Measurements from ENCODE around the gene ACTG2. TPM values are rescaled to one million over a fixed set of nuclear protein-coding genes. Genes with fewer than 3 reads are reported as not detected.
"Not testable (repeated sequence)": the region's sequence is repeated elsewhere in the genome, so short reads cannot be mapped to it uniquely, and the experiment has no call there.

ACTG2 gene
- polyA plus RNA-seq, 2 donors: 343 to 660 TPM

GRCh38 chr2:73899801-73900336 is 7.1 kb downstream of the ACTG2 start:
- no peaks in the 10 kb centered on the region for H3K9me3 ChIP-seq (ENCODE audit: control insufficient read depth in 2 of 2, insufficient read depth in 1 of 2, low read depth in 1 of 2, low read length in 1 of 2)
- H3K4me3 ChIP-seq (ENCODE audit: low read depth in 1 of 2, low read length in 2 of 2): peak overlapping the region in 1 of 2 donors; percentile 21
- no peaks in the 10 kb centered on the region for H3K27me3 ChIP-seq (ENCODE audit: control insufficient read depth in 1 of 2, insufficient read depth in 2 of 2, low read length in 2 of 2)
- no peaks in the 10 kb centered on the region for H3K4me1 ChIP-seq (ENCODE audit: control insufficient read depth in 2 of 2, insufficient read depth in 2 of 2, low read length in 1 of 2)
- H3K27ac ChIP-seq (ENCODE audit: low read depth in 2 of 2, low read length in 1 of 2): peak overlapping the region in 1 of 2 donors; percentile 43
- no peaks in the 10 kb centered on the region for H3K36me3 ChIP-seq (ENCODE audit: control insufficient read depth in 2 of 2, insufficient read depth in 2 of 2, low read length in 1 of 2)
- 78 to 83% methylated on average over 8 of the region's 8 CpGs for WGBS, 2 donors

GRCh38 chr2:73901143-73901542 is 8.3 kb downstream of the ACTG2 start:
- H3K4me3 ChIP-seq (ENCODE audit: low read depth in 1 of 2, low read length in 2 of 2): no peak overlapping the region
- WGBS, 2 donors: 71 to 84% methylated on average over 10 of the region's 10 CpGs
- no peaks in the 10 kb centered on the region for H3K4me1 ChIP-seq (ENCODE audit: control insufficient read depth in 2 of 2, insufficient read depth in 2 of 2, low read length in 1 of 2)
- H3K9me3 ChIP-seq (ENCODE audit: control insufficient read depth in 2 of 2, insufficient read depth in 1 of 2, low read depth in 1 of 2, low read length in 1 of 2): no peaks in the 10 kb centered on the region
- H3K27me3 ChIP-seq (ENCODE audit: control insufficient read depth in 1 of 2, insufficient read depth in 2 of 2, low read length in 2 of 2): no peaks in the 10 kb centered on the region
- peak overlapping the region in 1 of 2 donors; percentile 51 for H3K27ac ChIP-seq (ENCODE audit: low read depth in 2 of 2, low read length in 1 of 2)
- H3K36me3 ChIP-seq (ENCODE audit: control insufficient read depth in 2 of 2, insufficient read depth in 2 of 2, low read length in 1 of 2): no peaks in the 10 kb centered on the region

GRCh38 chr2:73902284-73902683 is 9.5 kb downstream of the ACTG2 start:
- H3K36me3 ChIP-seq (ENCODE audit: control insufficient read depth in 2 of 2, insufficient read depth in 2 of 2, low read length in 1 of 2): no peaks in the 10 kb centered on the region
- no peaks in the 10 kb centered on the region for H3K27me3 ChIP-seq (ENCODE audit: control insufficient read depth in 1 of 2, insufficient read depth in 2 of 2, low read length in 2 of 2)
- no peaks in the 10 kb centered on the region for H3K4me1 ChIP-seq (ENCODE audit: control insufficient read depth in 2 of 2, insufficient read depth in 2 of 2, low read length in 1 of 2)
- WGBS, 2 donors: 74 to 83% methylated on average over 4 of the region's 4 CpGs
- no peaks in the 10 kb centered on the region for H3K9me3 ChIP-seq (ENCODE audit: control insufficient read depth in 2 of 2, insufficient read depth in 1 of 2, low read depth in 1 of 2, low read length in 1 of 2)
- no peak overlapping the region for H3K27ac ChIP-seq (ENCODE audit: low read depth in 2 of 2, low read length in 1 of 2)
- no peak overlapping the region for H3K4me3 ChIP-seq (ENCODE audit: low read depth in 1 of 2, low read length in 2 of 2)

- H3K9me3 ChIP-seq (ENCODE audit: control insufficient read depth in 2 of 2, insufficient read depth in 1 of 2, low read depth in 1 of 2, low read length in 1 of 2): no peaks in the 10 kb centered on the region
- H3K27me3 ChIP-seq (ENCODE audit: control insufficient read depth in 1 of 2, insufficient read depth in 2 of 2, low read length in 2 of 2): no peaks in the 10 kb centered on the region
- H3K27ac ChIP-seq (ENCODE audit: low read depth in 2 of 2, low read length in 1 of 2): no peak overlapping the region
- no peak overlapping the region for H3K4me3 ChIP-seq (ENCODE audit: low read depth in 1 of 2, low read length in 2 of 2)
- no peaks in the 10 kb centered on the region for H3K4me1 ChIP-seq (ENCODE audit: control insufficient read depth in 2 of 2, insufficient read depth in 2 of 2, low read length in 1 of 2)
- WGBS, 2 donors: 63 to 77% methylated on average over 4 of the region's 4 CpGs
- no peaks in the 10 kb centered on the region for H3K36me3 ChIP-seq (ENCODE audit: control insufficient read depth in 2 of 2, insufficient read depth in 2 of 2, low read length in 1 of 2)
Observed at GRCh38 chr2:73903313-73903712, 10.5 kb downstream of the ACTG2 start.

- H3K27ac ChIP-seq (ENCODE audit: low read depth in 2 of 2, low read length in 1 of 2); H3K9me3 ChIP-seq (ENCODE audit: control insufficient read depth in 2 of 2, insufficient read depth in 1 of 2, low read depth in 1 of 2, low read length in 1 of 2); H3K27me3 ChIP-seq (ENCODE audit: control insufficient read depth in 1 of 2, insufficient read depth in 2 of 2, low read length in 2 of 2); H3K4me1 ChIP-seq (ENCODE audit: control insufficient read depth in 2 of 2, insufficient read depth in 2 of 2, low read length in 1 of 2); H3K36me3 ChIP-seq (ENCODE audit: control insufficient read depth in 2 of 2, insufficient read depth in 2 of 2, low read length in 1 of 2); H3K4me3 ChIP-seq (ENCODE audit: low read depth in 1 of 2, low read length in 2 of 2): not testable (repeated sequence)
- WGBS, 2 donors: 85 to 86% methylated on average over 5 of the region's 5 CpGs
Observed at GRCh38 chr2:73903949-73904613, 11.3 kb downstream of the ACTG2 start.

GRCh38 chr2:73904952-73905351 is 12.1 kb downstream of the ACTG2 start:
- H3K9me3 ChIP-seq (ENCODE audit: control insufficient read depth in 2 of 2, insufficient read depth in 1 of 2, low read depth in 1 of 2, low read length in 1 of 2): no peaks in the 10 kb centered on the region
- no peaks in the 10 kb centered on the region for H3K36me3 ChIP-seq (ENCODE audit: control insufficient read depth in 2 of 2, insufficient read depth in 2 of 2, low read length in 1 of 2)
- 75 to 89% methylated on average over 1 of the region's 1 CpG for WGBS, 2 donors
- H3K27me3 ChIP-seq (ENCODE audit: control insufficient read depth in 1 of 2, insufficient read depth in 2 of 2, low read length in 2 of 2): no peaks in the 10 kb centered on the region
- no peaks in the 10 kb centered on the region for H3K4me1 ChIP-seq (ENCODE audit: control insufficient read depth in 2 of 2, insufficient read depth in 2 of 2, low read length in 1 of 2)
- H3K27ac ChIP-seq (ENCODE audit: low read depth in 2 of 2, low read length in 1 of 2): no peak overlapping the region
- no peak overlapping the region for H3K4me3 ChIP-seq (ENCODE audit: low read depth in 1 of 2, low read length in 2 of 2)

- Histone ChIP-seq H3K9me3 (ENCODE audit: control insufficient read depth in 2 of 2, insufficient read depth in 1 of 2, low read depth in 1 of 2, low read length in 1 of 2) (no peaks in the 10 kb centered on the region), H3K4me3 (ENCODE audit: low read depth in 1 of 2, low read length in 2 of 2) (no peak overlapping the region), H3K27ac (ENCODE audit: low read depth in 2 of 2, low read length in 1 of 2) (no peak overlapping the region), H3K4me1 (ENCODE audit: control insufficient read depth in 2 of 2, insufficient read depth in 2 of 2, low read length in 1 of 2) (no peaks in the 10 kb centered on the region), H3K36me3 (ENCODE audit: control insufficient read depth in 2 of 2, insufficient read depth in 2 of 2, low read length in 1 of 2) (no peaks in the 10 kb centered on the region), H3K27me3 (ENCODE audit: control insufficient read depth in 1 of 2, insufficient read depth in 2 of 2, low read length in 2 of 2) (no peaks in the 10 kb centered on the region)
- 68 to 75% methylated on average over 5 of the region's 5 CpGs for WGBS, 2 donors
Observed at GRCh38 chr2:73906847-73907505, 14.2 kb downstream of the ACTG2 start.

- 58 to 59% methylated on average over 5 of the region's 5 CpGs for WGBS, 2 donors
- Histone ChIP-seq H3K9me3 (ENCODE audit: control insufficient read depth in 2 of 2, insufficient read depth in 1 of 2, low read depth in 1 of 2, low read length in 1 of 2) (no peaks in the 10 kb centered on the region), H3K36me3 (ENCODE audit: control insufficient read depth in 2 of 2, insufficient read depth in 2 of 2, low read length in 1 of 2) (no peaks in the 10 kb centered on the region), H3K27me3 (ENCODE audit: control insufficient read depth in 1 of 2, insufficient read depth in 2 of 2, low read length in 2 of 2) (no peaks in the 10 kb centered on the region), H3K4me3 (ENCODE audit: low read depth in 1 of 2, low read length in 2 of 2) (no peak overlapping the region), H3K4me1 (ENCODE audit: control insufficient read depth in 2 of 2, insufficient read depth in 2 of 2, low read length in 1 of 2) (no peaks in the 10 kb centered on the region), H3K27ac (ENCODE audit: low read depth in 2 of 2, low read length in 1 of 2) (peak overlapping the region in 1 of 2 donors; percentile 29)
Observed at GRCh38 chr2:73907840-73908452, 15.1 kb downstream of the ACTG2 start.

GRCh38 chr2:73908689-73909652 is 16.2 kb downstream of the ACTG2 start:
- no peak overlapping the region for H3K4me3 ChIP-seq (ENCODE audit: low read depth in 1 of 2, low read length in 2 of 2)
- H3K27me3 ChIP-seq (ENCODE audit: control insufficient read depth in 1 of 2, insufficient read depth in 2 of 2, low read length in 2 of 2): no peaks in the 10 kb centered on the region
- peak overlapping the region in 1 of 2 donors; percentile 8 for H3K27ac ChIP-seq (ENCODE audit: low read depth in 2 of 2, low read length in 1 of 2)
- no peaks in the 10 kb centered on the region for H3K9me3 ChIP-seq (ENCODE audit: control insufficient read depth in 2 of 2, insufficient read depth in 1 of 2, low read depth in 1 of 2, low read length in 1 of 2)
- H3K36me3 ChIP-seq (ENCODE audit: control insufficient read depth in 2 of 2, insufficient read depth in 2 of 2, low read length in 1 of 2): peaks cover 0 to 8% of the 10 kb centered on the region in 2 donors
- H3K4me1 ChIP-seq (ENCODE audit: control insufficient read depth in 2 of 2, insufficient read depth in 2 of 2, low read length in 1 of 2): no peaks in the 10 kb centered on the region
- WGBS, 2 donors: 61 to 68% methylated on average over 10 of the region's 10 CpGs
